ENCODE results near the gene POLE3.
"Not testable (repeated sequence)": the region's sequence is repeated elsewhere in the genome, so short reads cannot be mapped to it uniquely, and the experiment has no call there.

POLE3 gene

GRCh38 chr9:113376634-113377567 is 33.6 kb downstream of the POLE3 start, which contains the start of gene HDHD3:
TSS of gene HDHD3 (minus strand) at chr9:113376986. CDS start at chr9:113374354, 2,632 bp downstream.
- no peak for DNase-seq (ENCODE audit: low read depth)

- no peak for DNase-seq (ENCODE audit: low read depth)
These were observed 35.1 kb downstream of the POLE3 start for GRCh38 chr9:113375057-113376023.

DNA sequence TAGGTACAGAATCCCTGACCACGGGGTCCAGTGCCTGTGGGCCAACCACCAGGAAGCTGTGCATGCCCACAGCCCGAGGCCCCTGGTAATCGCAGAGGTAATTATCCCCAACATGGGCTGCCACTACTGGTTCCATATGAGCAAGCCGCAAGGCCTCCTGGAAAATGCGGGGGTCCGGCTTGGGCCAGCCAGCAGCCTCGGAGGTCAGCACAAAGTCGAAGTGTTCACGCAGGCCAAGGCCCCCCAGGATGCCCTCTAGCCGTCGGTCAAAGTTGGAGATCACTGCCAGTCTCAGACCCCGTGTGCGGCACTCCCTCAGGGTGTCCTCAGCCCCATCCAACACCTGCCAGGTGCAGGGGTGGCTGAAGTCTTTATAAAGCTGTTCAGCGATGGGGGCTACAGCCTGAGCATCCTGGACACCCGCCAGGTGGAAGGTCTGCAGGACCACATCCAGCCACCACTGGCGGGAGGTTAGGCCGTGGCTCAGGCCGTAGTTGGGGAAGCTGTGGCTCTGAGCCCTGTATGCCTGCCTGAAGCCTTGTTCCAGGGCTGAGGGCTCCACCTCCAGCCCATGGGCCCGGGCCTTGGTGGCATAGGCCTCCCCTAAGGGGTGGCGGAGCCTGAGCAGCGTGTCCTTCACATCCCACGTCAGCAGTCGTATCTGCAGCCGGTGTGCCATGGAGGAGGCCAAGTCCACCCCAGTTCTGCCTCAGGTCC is 36.6 kb downstream of the POLE3 start:
- DNase-seq (ENCODE audit: low read depth) = no peak

DNA sequence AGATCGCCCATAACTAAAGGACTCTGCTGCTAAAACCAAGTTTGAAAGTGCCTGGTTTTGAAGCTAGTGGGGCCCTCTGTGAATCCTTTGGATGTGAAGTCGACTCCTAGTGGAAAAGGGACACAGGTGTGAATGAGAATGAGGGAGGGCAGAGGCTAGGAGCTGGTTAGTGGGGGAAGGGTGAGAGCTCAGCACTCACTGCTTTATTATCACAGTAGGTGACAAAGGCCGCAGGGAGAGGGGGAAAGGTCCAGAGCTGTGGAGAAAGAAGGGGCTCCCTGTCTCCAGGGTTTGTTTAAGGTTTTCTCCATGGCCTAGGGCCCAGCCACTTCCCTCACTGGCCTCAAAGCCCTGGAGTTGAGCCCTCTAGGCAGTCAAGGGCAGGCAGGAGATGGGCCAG is 37.2 kb downstream of the POLE3 start:
- no peak for DNase-seq (ENCODE audit: low read depth)

DNA sequence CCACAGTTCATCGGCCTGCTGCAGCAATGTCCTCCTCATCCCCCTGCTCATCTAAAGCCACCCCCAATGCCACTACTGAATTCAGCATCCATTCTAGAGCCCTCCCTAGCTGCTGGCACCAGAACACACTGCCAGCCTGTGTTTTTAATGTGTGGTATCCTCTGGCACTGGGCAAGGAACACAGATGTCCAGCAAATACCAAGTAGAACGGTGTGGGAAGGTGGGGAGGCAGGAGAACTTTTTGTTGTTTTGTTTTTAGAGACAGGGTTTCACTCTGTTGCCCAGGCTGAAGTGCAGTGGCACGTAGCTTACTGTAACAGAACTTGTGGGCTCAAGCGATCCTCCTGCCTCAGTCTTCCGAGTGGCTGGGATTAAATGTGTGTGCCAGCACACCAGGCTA is 38.4 kb downstream of the POLE3 start:
- no peak for DNase-seq (ENCODE audit: low read depth)

DNA sequence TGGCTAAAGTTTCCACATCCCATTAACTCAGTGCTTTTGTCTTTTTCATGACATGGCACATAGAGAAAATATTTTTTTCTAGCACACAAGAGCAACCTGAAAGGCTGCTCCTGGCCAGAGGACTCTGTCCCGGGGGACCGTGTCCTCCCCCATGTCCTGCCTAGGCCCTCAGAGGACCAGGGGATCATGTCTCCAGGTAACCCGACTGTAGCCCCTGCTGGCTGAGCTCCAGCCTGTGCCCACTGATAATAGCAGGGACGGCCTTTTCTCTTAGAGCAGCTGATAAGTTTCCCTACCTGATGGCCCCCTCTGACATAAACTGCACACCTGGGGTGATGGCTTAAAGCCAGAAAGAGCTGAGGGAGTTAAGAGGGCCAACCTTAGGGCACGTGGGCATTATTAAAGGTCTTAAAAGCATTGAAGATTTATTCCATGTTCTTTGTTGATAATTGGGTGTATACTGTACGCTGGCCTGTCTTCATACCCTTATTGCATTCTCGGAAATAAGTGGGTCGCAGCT is 39.6 kb downstream of the POLE3 start:
- no peak for DNase-seq (ENCODE audit: low read depth)

- no peak for DNase-seq (ENCODE audit: low read depth)
These were observed 40.7 kb downstream of the POLE3 start for GRCh38 chr9:113369855-113370140.

- DNase-seq (ENCODE audit: low read depth) = no peak
These were observed 41.3 kb downstream of the POLE3 start for GRCh38 chr9:113368982-113369854.

DNA sequence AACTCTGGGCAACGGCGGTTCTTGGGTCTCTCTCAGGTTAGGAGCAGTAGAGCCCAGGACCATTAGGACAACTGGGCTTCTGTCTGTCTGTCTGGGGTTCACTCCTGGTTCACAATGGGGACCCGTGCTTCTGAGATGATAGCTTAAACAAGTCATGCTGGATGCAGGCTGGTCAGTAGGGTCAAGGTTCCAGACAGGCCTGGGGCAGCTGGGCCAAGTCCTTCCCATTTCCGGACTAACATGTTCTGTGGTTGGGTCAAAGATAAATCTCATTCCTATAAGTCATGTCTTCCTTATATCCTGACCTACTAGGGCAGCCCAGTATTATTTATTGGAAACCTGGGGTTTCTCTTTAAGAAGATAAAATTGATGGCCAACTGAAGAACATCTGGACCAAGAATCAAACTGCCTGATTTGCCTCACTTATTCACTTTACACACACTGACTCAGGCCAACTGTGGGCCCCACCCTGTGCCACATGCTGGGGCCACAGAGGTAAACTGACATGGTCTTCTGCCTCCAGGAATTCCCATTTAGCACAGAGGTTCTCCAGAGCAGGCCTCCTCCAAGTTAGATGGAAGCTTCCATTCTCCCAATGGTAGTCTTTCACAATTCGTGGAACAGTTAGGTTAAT is 42.0 kb downstream of the POLE3 start:
- no peak for DNase-seq (ENCODE audit: low read depth)

GRCh38 chr9:113365652-113366051 is 44.8 kb downstream of the POLE3 start:
- not testable (repeated sequence) for DNase-seq (ENCODE audit: low read depth)

- no peak for DNase-seq (ENCODE audit: low read depth)
These were observed 45.5 kb downstream of the POLE3 start for GRCh38 chr9:113364951-113365350.

DNA sequence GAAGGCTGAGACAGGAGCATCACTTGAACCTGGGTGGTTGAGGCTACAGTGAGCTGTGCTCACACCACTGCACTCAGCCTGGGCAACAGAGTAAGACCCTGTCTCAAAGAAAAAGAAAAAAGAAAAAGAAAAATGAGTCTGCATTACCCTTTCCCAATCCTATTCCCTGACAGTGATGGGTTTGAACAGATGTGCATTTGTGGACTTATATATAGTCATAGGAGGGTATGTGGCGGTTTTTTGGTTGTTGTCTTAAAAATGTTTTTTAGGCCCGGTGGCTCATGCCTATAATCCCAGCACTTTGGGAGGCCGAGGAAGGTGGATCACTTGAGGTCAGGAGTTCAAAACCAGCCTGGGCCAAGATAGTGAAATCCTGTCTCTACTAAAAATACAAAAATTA is 47.1 kb downstream of the POLE3 start:
- no peak for DNase-seq (ENCODE audit: low read depth)

DNA sequence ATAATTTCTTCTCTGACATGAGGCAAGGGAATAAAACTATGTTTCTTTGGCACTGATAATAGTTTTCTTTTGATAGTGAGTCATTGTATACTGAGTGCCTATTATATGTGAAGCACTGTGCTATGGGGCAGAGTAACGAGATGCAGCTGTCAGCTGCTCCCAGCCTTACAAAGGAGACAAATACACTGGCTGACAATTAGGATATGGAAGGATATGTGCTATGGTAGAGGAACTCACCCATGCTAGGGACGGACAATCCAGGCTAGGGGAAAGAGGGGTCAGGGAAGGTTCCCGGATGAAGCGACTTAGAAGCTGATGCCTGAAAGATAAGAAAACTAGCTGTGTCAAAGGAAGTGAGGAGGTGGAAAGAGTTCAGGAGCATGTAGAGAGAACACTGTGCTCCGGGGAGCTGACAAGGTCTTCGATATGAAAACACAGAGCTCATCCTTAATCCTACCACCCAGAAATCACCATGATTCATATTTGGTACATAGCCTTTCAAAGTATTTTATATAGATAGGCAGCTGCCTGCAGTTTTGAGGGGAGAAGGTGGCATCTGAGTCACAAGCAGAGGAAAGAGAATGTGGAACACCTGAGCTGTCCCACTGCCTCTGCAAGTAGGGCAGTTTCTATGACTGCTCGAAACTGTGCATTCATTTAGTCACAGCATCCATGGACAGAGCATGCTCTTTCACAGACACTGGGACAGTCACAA is 49.0 kb downstream of the POLE3 start:
- no peak for DNase-seq (ENCODE audit: low read depth)

DNA sequence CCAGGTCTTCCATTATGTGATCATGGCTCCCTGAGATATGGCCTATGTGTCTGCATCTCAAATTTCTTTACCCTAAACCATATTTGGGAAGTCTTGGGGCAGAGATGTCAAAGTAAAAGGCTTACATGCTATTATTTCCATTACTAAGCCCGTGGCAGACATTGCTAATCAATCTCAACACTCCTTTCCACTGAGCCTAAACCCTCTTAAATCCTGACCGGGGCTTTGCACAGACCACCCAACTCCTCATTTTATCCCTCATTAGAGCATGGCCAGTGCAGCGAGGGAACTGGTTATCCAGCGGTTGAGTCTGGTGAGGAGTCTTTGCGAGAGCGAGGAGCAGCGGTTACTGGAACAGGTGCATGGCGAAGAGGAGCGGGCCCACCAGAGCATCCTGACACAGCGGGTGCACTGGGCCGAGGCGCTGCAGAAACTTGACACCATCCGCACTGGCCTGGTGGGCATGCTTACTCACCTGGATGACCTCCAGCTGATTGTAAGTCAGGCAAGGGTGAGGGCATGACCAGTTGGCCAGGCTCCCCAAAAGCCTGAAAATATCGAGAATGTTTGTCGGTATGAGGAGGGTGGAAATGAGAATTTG is 50.1 kb downstream of the POLE3 start:
- DNase-seq (ENCODE audit: low read depth) = no peak

GRCh38 chr9:113359385-113359784 is 51.1 kb downstream of the POLE3 start:
- no peak for DNase-seq (ENCODE audit: low read depth)
